Inferior parietal cortex (tissue), 1 donor: ENCODE measurements around the gene SEC16B.

Experiments
- DNase-seq: peaks from one replicate; pipeline ENCODE4 v3.0.0-alpha.2; 2016; ENCODE audit errors: extremely low spot score

SEC16B gene

DNA sequence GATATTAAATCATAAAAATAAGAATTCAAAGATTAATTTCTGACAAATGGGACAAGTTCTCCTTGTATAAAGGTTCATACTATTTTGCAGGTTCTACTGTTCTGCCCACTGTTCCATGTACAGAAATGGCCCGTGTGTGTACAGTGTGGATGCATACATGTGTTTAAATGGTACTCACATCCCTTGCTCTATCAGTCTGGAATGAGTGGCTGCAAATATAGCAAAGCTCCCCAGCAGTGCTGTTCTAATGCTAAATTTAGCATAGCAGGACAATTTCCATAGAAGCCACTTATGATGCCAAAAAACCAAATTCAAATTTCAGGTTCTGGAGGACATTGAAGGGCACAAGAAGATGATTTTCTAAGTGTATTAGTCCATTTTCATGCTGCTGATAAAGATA is 9.4 kb upstream of the SEC16B start:
- no peak for DNase-seq

GRCh38 chr1:177978530-177978929 is 8.7 kb upstream of the SEC16B start:
- no peak for DNase-seq

DNA sequence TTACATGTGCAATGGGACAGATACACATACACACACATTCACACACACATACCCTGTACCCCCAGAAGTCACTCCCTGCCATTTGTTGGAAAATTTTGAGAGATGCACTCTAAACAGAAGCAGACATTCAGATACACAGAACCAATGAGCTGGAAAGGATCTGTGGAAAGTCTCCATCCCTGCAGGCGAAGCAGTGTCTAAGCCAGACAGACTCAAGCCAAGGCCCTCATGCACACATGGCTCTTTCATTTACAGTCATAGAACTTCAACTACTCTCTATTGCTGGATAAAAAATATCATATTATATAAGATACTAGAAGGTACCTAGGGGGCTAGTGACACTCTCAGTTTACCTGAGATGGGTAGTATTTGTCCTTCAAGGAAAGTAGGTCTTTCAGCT is 7.3 kb upstream of the SEC16B start:
- no peak for DNase-seq

GRCh38 chr1:177976596-177976995 is 6.7 kb upstream of the SEC16B start:
- no peak for DNase-seq

- DNase-seq: no peak
These were observed 6.0 kb upstream of the SEC16B start for GRCh38 chr1:177975588-177976495.

- DNase-seq: no peak
These were observed 3.7 kb upstream of the SEC16B start for GRCh38 chr1:177973585-177973984.

DNA sequence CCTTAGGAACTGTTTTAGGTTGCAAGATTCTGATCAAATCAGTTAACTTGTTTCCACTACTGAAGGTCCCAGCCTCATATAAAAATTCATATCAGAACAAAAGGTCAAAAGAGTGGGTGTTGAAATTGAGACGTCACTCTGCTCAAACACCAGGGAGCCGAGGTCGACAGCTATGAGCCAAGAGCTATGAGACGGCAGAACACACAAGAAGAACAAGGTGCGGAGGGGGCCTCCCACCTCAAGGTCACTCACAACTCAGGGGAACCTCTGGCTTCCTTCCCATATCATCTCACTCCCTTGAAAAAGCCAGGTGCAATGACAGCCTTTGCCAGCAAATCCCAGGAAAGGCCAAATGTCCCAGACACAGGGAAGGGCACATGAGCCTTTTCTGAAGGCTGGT is 749 bp downstream of the SEC16B start:
- DNase-seq: no peak

GRCh38 chr1:177966199-177966598 is 3.7 kb downstream of the SEC16B start:
- no peak for DNase-seq

GRCh38 chr1:177965293-177965692 is 4.6 kb downstream of the SEC16B start:
- DNase-seq: no peak

- DNase-seq: no peak
These were observed 5.5 kb downstream of the SEC16B start for GRCh38 chr1:177964336-177964735.

DNA sequence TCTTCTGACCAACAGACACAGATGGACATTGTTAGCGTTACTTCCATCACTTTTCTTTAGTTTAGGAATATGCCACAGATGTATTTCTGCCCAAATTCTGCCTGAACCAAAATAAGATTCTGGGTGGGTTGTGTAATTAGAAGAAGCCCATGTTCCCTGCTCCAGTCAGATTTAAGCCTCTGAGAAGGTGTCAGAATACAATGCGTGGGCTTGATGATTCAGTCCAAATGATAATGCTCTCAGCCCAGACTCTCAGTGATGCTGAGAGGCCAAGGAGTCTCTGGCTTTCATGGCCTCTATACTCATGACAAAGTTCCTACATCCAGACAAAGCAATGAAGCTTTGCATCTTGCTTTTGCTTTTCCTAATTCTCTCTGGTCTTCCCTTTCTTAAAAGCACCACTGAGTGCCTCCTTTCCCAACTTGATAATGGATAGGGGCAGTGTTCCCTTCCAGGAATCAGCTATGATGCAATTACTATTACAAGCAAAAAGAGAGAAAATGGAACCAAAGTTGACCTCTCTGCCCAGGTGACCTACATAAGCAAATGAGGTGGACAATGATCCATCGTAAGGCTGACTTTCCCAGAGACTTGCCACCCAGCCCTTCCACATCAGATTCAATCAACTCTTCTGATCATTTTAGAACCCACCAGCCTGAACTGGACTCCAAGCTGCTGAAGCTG is 8.8 kb downstream of the SEC16B start:
- no peak for DNase-seq

DNA sequence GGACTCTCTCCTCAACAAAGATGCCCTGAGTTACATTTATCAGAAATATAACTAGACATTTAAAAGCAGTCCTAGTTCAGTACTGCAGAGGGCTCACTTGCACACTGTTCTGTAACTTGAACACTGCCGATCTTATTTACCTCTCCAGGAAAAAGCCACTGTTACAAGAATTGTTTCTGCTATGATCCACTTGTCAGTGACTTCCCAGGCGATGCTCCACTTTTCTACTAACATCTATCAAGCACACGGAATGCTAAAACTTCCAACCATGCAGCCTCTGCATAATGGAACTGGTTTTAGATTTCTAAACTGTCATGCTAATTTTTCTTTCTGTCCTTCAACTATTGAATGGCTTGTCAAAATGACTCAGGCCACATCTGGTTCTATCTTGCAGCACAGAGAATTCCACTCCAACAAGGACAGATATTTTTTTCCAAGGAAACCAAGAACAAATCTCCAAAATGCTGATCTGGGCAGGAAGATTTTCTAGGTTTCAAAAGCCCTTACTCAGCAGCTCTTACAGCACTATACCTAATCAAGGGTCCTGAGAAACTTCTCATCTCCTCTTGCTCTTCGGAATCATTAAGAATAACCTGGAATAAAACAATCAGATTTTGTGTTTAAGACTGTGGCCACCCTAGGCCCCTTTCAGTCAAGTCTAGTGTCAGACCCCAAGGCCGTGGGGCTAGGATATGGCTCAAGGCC is 9.9 kb downstream of the SEC16B start:
- DNase-seq: no peak

DNA sequence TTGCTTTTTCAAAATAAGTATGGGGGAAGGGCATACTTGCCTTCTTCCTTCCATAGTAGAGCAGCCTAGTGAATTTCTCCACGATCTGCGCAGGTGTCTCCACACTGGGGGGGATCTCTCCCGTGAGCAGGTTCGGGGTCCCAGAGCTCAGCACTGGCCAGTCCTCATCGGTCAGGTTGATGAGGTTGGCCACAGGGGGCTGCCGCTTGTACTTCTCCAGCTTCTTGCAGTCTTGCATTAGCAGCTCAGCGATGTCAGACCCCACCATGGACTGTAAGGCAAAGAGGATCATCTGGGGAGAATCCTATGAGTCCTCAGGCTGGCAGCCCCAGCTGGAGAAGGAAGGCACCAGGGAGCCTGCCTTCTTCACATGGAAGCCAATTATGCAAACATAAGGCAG is 11.8 kb downstream of the SEC16B start:
- DNase-seq: no peak

- DNase-seq: no peak
These were observed 15.8 kb downstream of the SEC16B start for GRCh38 chr1:177954076-177954475.

- DNase-seq: peak; percentile 67
These were observed 16.3 kb downstream of the SEC16B start for GRCh38 chr1:177953549-177953948.

- no peak for DNase-seq
These were observed 17.2 kb downstream of the SEC16B start for GRCh38 chr1:177952691-177953090.

DNA sequence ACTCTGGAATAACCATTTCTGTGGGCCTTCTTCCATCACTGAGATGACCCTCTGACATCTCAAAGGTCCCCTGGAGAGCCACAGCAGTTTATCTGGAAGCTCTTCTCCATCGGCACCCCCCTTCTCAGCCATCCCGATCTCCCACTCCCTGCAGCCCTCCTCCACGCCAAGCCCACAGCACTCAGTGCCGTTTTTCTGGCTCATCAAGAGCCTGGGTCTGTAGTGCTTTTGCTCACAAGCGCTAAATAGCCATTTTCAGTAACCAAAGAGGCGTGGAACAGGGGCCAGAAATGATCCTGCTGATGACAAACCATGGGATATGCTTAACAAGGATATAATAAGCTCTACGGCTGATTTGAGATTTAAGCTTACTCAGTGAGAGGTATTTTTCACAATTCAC is 17.6 kb downstream of the SEC16B start:
- DNase-seq: no peak

GRCh38 chr1:177950506-177950905 is 19.4 kb downstream of the SEC16B start:
- DNase-seq: no peak

DNA sequence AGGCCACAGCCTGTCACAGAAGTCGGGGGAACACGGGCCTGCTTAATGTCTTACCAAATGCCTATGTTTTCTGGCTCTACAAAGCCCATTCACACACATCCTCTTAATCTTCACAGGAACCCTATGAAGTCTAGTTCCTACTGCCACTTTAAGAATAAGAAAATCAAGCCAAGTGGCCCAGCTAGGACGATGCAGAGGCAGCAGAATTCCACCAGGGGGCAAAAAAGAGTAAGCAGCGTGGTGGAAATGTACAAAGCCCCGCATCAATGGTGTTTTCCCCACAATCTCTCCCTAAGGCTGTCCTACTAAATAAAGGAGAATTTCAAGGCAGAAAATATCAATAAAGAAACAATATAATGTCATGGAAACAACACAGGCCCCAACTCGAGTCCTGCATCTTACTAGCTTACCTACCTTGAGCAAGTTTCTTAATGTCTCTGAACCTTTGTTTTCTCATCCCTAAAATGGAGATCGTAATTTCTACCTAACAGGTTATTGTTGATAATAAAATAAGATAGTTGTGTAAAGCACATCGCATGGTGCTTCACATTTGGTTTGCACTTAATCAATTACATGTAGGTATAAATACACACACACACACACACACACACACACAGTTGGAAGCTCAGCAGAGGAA is 21.4 kb downstream of the SEC16B start:
- peak; percentile 89 for DNase-seq

DNA sequence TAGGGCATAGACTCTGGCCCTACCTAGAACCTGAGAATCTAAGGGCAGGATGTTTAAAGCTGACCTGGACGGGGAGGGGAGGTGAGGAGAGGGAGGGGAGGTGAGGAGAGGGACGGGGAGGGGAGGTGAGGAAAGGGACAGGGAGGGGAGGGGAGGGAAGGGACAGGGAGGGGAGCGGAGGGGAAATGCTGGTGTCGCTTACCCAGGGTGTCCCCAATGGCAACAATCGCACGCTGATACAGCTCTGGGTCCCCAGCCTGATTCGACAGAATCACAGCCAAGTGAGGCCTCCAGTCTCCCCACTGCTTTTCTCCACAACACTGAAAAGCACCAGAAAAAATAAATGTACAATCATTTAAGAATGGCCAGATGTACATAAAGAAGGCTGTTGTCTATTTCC is 22.2 kb downstream of the SEC16B start:
- DNase-seq: no peak

GRCh38 chr1:177945943-177946650 is 23.8 kb downstream of the SEC16B start:
- peak; percentile 83 for DNase-seq
